Coronary artery (tissue), 2 donors: ENCODE results near the gene ZNF22.

ENCODE experiments used
- DNase-seq: peaks from one replicate; pipeline ENCODE4 v3.0.0-alpha.2; 2017; ENCODE audit warnings: low spot score
- H3K27ac ChIP-seq, 2 donors: fragments of 200-600 bp; sonication (generic); one replicate each; pipeline ENCODE4 v1.5.1; 2016 to 2019
- H3K4me3 ChIP-seq: fragments of 200-600 bp; sonication (generic); 2 replicates; pipeline ENCODE4 v1.5.1; 2016; ENCODE audit warnings: mild to moderate bottlenecking, moderate library complexity
- TF ChIP-seq, protein P1 (sequence below): fragments of 200-600 bp; sonication (generic); IDR thresholded peaks from one replicate; pipeline ENCODE4 v1.5.1; 2019; ENCODE audit warnings: antibody characterized with exemption

ZNF22 gene

GRCh38 chr10:44982496-44982895, 18.2 kb upstream of the ZNF22 start:
- H3K4me3 ChIP-seq: peak overlapping the region; percentile 15
- H3K27ac ChIP-seq: peak overlapping the region; percentile 95 to 97
- DNase-seq: no peak
- TF ChIP-seq, protein P1, sequence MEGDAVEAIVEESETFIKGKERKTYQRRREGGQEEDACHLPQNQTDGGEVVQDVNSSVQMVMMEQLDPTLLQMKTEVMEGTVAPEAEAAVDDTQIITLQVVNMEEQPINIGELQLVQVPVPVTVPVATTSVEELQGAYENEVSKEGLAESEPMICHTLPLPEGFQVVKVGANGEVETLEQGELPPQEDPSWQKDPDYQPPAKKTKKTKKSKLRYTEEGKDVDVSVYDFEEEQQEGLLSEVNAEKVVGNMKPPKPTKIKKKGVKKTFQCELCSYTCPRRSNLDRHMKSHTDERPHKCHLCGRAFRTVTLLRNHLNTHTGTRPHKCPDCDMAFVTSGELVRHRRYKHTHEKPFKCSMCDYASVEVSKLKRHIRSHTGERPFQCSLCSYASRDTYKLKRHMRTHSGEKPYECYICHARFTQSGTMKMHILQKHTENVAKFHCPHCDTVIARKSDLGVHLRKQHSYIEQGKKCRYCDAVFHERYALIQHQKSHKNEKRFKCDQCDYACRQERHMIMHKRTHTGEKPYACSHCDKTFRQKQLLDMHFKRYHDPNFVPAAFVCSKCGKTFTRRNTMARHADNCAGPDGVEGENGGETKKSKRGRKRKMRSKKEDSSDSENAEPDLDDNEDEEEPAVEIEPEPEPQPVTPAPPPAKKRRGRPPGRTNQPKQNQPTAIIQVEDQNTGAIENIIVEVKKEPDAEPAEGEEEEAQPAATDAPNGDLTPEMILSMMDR: no peak

DNA sequence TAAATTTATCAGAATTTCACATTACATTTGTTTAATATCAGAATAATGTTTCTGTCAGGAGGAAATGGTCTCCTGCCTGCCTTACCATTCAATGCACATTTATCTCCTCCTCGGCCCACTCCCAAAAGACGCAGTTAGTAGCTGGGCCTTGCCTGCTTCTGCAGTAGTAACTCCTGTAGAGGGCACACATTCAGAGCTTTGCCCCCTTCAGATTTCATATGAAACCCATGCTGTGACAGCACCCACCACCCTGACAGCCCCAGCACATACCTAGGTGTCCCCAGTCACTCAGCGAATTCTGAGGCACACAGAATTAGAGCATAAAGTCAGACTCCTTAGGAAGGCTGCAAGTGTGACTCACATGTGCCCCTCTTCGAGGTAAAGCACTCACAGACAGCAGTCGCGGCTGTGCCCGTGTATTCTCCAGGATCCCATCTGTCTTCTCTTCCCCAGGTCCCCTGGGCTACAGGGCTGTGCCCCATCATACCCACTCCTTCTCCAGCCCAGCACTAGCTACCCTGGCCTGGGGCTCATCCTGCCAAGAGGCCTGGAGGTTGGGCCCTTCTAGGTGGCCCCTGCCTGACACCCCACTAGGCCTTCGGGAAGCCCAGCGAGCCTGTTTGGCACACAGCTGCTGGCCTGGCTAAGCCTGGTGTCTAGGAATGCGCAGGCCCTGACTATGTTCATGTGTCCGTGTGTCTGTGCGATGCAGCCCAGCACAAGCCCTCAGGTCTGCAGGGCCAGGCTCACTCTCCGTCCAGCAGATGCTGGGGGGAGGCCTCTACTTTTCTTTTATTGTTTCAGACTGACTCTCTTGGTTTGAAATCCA, 17.4 kb upstream of the ZNF22 start:
- Histone ChIP-seq H3K27ac (peak overlapping the region; percentile 81 to 95), H3K4me3 (no peak overlapping the region)
- TF ChIP-seq, protein P1: no peak
- peak; percentile 69 for DNase-seq

- TF ChIP-seq, protein P1: no peak
- Histone ChIP-seq H3K4me3 (no peak overlapping the region), H3K27ac (peak overlapping the region; percentile 80 to 81)
- DNase-seq: no peak
Observed at GRCh38 chr10:44983895-44984278, 16.8 kb upstream of the ZNF22 start.

- peak; percentile 68 for DNase-seq
- Histone ChIP-seq H3K4me3 (no peak overlapping the region), H3K27ac (peak overlapping the region; percentile 80 to 81)
- TF ChIP-seq, protein P1: no peak
Observed at GRCh38 chr10:44984671-44985101, 16.0 kb upstream of the ZNF22 start.

DNA sequence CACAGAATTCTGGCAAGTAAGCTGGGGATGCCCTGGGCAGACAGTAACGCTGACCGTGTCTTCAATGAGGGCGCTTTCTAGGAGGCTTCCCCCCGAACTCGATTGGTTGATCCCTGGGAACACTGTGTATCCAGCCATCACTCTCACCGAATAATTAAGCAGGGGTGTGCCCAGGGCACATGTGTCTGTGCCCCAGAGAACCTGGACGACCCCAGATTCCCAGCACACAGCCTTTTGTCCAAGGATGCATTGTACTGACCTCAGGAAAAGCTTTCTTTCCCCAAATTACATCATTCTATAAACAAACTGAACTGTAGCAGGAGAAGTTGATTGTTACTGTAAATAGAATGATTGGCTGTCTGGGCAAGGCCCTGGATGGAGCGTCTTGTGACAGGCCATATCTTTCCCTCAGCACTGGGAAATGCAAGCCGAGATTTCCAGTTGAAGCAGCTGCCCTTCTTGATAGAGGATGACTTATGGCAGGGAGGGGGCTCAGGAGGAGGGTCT, 15.5 kb upstream of the ZNF22 start:
- TF ChIP-seq, protein P1: no peak
- H3K4me3 ChIP-seq: no peak overlapping the region
- peak overlapping the region; percentile 80 to 81 for H3K27ac ChIP-seq
- DNase-seq: peak; percentile 63

DNA sequence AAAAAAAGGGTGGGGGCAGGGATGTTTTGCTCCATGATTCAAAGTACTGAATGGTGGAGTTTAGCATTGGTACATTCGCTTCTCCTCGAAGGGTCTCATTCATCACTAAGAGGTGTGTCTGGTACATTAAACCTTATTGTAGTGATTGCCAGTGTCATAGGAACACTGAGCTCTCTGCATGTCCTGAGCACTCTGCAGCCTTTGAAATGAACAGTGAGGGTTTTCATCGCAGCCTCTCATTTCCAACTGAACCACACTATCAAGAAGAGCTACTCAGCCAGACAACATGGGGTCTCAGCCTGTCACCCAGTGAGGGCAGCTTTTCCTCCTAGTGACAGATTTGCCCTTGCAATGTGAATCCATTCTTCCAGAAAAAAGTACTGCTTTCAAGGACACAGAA, 14.5 kb upstream of the ZNF22 start:
- peak overlapping the region; percentile 80 to 81 for H3K27ac ChIP-seq
- TF ChIP-seq, protein P1: no peak
- peak; percentile 43 for DNase-seq
- peak overlapping the region; percentile 14 for H3K4me3 ChIP-seq

DNA sequence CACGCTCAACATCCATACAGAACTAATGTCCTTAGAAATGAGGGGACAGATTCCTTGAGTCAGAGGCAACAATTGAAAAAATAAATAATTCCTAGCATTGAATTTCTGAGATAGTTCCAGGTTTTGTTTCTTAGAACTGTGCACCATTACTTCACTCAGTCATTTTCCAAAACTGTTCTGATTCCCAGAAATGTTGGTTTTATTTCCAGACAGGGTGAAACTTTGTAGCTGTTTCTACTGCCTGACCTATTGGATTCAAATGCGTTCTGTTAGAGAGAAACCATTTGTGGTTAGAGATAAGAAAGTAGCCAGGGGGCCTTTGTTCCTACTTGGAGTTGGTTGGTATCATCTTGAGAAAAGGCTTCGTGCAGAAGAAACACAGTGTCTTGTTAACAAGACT, 14.1 kb upstream of the ZNF22 start:
- H3K27ac ChIP-seq: peak overlapping the region; percentile 80 to 81
- peak overlapping the region; percentile 14 for H3K4me3 ChIP-seq
- DNase-seq: no peak
- TF ChIP-seq, protein P1: no peak
